Nephron (organoid): ENCODE measurements around the gene MTREX.

Experiments
- H3K27ac Mint-ChIP-seq, 3 experiments: 2 replicates each; pipeline ENCODE4 v1.8.0; 2020; ENCODE audit warnings: mixed read lengths in 3 of 3, mild to moderate bottlenecking in 2 of 3, moderate library complexity in 1 of 3
- H3K27me3 Mint-ChIP-seq: 2 replicates; pipeline ENCODE4 v1.8.0; 2021; ENCODE audit warnings: low read depth, mild to moderate bottlenecking, moderate library complexity, mixed read lengths
- H3K36me3 Mint-ChIP-seq: 2 replicates; pipeline ENCODE4 v1.8.0; 2020; ENCODE audit warnings: low read depth, mixed read lengths
- H3K4me1 Mint-ChIP-seq: 2 replicates; pipeline ENCODE4 v1.8.0; 2020; ENCODE audit warnings: mixed read lengths
- H3K4me3 Mint-ChIP-seq, 3 experiments: 2 replicates each; pipeline ENCODE4 v1.8.0; 2020; ENCODE audit warnings: mild to moderate bottlenecking in 3 of 3, mixed read lengths in 3 of 3, moderate library complexity in 2 of 3
- H3K9me3 Mint-ChIP-seq: 2 replicates; pipeline ENCODE4 v1.8.0; 2020; ENCODE audit warnings: mixed read lengths
- TF ChIP-seq, protein P1 (sequence below), 3 experiments: fragments of 200-600 bp; sonication (generic); IDR thresholded peaks; one replicate each; pipeline ENCODE4 v1.5.0; 2021; ENCODE audit warnings: antibody characterized with exemption in 3 of 3; ENCODE audit not compliant: unreplicated experiment in 3 of 3

MTREX gene

GRCh38 chr5:55421074-55421529 is 113.3 kb downstream of the MTREX start:
- H3K4me3 Mint-ChIP-seq = no peak overlapping the region
- H3K27ac Mint-ChIP-seq = peak overlapping the region; percentile 36 to 89 (median 84)
- H3K27me3 Mint-ChIP-seq = no peaks in the 10 kb centered on the region
- no peaks in the 10 kb centered on the region for H3K9me3 Mint-ChIP-seq
- peaks cover 54% of the 10 kb centered on the region for H3K4me1 Mint-ChIP-seq
- peaks cover 54% of the 10 kb centered on the region for H3K36me3 Mint-ChIP-seq
- TF ChIP-seq, protein P1, sequence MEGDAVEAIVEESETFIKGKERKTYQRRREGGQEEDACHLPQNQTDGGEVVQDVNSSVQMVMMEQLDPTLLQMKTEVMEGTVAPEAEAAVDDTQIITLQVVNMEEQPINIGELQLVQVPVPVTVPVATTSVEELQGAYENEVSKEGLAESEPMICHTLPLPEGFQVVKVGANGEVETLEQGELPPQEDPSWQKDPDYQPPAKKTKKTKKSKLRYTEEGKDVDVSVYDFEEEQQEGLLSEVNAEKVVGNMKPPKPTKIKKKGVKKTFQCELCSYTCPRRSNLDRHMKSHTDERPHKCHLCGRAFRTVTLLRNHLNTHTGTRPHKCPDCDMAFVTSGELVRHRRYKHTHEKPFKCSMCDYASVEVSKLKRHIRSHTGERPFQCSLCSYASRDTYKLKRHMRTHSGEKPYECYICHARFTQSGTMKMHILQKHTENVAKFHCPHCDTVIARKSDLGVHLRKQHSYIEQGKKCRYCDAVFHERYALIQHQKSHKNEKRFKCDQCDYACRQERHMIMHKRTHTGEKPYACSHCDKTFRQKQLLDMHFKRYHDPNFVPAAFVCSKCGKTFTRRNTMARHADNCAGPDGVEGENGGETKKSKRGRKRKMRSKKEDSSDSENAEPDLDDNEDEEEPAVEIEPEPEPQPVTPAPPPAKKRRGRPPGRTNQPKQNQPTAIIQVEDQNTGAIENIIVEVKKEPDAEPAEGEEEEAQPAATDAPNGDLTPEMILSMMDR (IDR thresholded peaks at IDR 0.05; ENCODE audit: unreplicated experiment in 3 of 3) = no peak

DNA sequence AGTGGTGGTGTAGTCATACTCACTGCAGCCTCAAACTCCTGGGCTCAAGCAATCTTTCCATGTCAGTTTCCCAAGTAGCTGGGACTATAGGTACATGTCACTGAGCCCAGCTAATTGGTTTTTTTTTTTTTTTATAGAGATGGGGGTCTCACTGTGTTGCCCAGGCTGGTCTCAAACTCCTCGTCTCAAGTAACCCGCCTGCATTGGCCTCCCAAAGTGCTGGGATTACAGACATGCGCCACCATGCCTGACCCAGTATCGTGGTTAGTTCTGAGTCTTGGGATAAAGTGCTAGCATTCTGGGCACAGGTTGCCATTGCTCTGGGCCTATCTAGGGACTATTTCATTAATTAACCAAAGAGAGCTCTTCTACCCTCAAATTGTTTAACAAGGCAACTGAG is 118.7 kb downstream of the MTREX start:
- Mint-ChIP-seq H3K36me3 (peaks cover 85% of the 10 kb centered on the region), H3K27ac (peak overlapping the region in 2 of 3 experiments; percentile 3 to 53), H3K27me3 (no peaks in the 10 kb centered on the region), H3K4me3 (no peak overlapping the region), H3K9me3 (peaks cover 13% of the 10 kb centered on the region), H3K4me1 (peaks cover 46% of the 10 kb centered on the region)
- TF ChIP-seq, protein P1 (IDR thresholded peaks at IDR 0.05; ENCODE audit: unreplicated experiment in 3 of 3) = no peak

DNA sequence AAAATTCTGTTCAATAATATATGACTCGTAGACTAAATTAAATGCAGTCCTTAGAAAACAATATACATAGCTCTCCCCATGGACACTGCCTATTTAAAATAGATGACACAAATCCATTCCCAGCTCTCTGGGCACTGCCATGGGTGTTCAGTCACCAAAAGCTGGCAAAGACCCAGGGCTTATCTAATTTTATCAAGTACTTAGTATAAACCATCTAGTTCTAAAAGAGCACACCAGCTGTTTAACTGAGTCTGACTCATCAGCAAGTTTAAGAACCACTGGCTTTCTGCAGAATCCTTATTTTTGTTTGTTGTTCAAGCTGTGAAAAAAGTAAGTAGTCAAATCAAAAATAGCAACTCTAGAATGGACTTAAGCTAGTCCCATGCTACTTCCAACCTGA is 119.4 kb downstream of the MTREX start:
- Mint-ChIP-seq H3K27ac (peak overlapping the region in 2 of 3 experiments; percentile 3 to 53), H3K27me3 (no peaks in the 10 kb centered on the region), H3K4me3 (no peak overlapping the region), H3K9me3 (peaks cover 18% of the 10 kb centered on the region), H3K36me3 (peaks cover 89% of the 10 kb centered on the region), H3K4me1 (peaks cover 43% of the 10 kb centered on the region)
- TF ChIP-seq, protein P1 (IDR thresholded peaks at IDR 0.05; ENCODE audit: unreplicated experiment in 3 of 3) = no peak

DNA sequence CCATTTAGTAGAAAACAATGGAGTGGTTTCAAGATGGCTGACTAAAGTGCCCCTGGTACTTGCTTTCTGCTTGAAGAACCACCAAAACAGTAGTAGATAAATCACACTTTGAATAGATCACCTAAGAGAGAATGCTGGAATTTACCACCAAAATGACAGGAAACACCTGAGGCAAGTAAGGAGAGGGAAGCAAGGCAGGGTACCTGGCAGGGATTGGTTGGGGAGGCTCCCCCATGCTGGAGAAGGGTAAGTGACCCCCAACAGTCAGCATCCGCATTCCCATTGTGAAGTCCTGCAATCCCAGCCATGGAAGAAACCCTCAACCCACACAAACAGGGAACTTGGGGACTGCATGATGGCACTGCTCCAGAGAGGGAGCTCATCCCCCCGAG is 121.4 kb downstream of the MTREX start:
- Mint-ChIP-seq H3K27me3 (no peaks in the 10 kb centered on the region), H3K36me3 (peaks cover 87% of the 10 kb centered on the region), H3K27ac (peak overlapping the region in 1 of 3 experiments; percentile 9), H3K4me3 (no peak overlapping the region), H3K4me1 (peaks cover 35% of the 10 kb centered on the region), H3K9me3 (peaks cover 25% of the 10 kb centered on the region)
- TF ChIP-seq, protein P1 (IDR thresholded peaks at IDR 0.05; ENCODE audit: unreplicated experiment in 3 of 3) = no peak

DNA sequence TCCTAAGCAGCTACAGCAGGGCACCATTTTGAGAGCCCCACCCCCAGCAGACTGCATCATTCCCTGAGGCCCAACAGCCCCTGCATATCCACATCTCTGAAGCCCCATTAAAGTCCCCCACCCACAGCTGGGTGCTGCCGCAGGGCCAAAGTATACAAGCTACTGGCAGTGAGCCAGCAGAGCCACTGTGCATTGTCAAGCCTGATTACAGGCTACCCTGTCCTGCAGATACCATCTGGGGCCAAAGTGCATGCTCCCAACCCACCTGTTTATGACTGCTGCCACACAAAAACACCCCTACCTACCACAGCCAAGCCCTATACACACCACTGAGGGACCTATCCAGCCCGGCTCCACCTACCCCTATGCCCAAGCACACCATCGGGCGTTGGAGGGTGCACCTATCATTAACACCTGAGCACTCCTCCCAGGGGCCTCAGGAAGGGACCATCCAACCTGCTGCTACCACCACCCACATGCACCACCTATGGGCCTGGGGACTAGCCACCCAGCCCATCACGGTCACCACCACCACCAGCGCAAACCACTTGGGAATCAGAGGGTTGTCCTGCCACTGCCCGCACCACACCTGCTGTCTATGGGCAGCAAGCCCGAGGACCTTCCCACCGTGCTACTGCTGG is 121.9 kb downstream of the MTREX start:
- peaks cover 41% of the 10 kb centered on the region for H3K4me1 Mint-ChIP-seq
- TF ChIP-seq, protein P1 (IDR thresholded peaks at IDR 0.05; ENCODE audit: unreplicated experiment in 3 of 3) = no peak
- peaks cover 87% of the 10 kb centered on the region for H3K36me3 Mint-ChIP-seq
- H3K4me3 Mint-ChIP-seq = no peak overlapping the region
- H3K27ac Mint-ChIP-seq = peak overlapping the region in 2 of 3 experiments; percentile 9 to 19
- H3K27me3 Mint-ChIP-seq = no peaks in the 10 kb centered on the region
- H3K9me3 Mint-ChIP-seq = peaks cover 30% of the 10 kb centered on the region

DNA sequence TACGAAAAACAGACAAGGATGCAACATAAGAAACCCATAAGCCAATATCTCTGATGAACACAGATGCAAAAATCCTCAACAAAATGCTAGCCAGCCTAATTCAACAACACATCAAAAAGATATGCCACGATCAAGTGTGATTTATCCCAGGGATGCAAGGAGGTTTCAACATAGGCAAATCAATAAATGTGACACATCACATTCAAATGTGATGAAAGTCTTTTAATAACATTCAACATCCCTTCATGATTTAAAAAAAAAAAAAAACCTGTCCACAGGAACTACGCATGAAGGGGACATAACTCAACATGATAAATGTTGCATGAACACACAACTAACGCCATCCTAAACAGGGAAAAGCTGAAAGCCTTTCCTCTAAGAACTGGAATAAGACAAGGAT is 124.8 kb downstream of the MTREX start:
- Mint-ChIP-seq H3K9me3 (peaks cover 38% of the 10 kb centered on the region), H3K36me3 (peaks cover 87% of the 10 kb centered on the region), H3K4me1 (peaks cover 45% of the 10 kb centered on the region), H3K27ac (no peak overlapping the region), H3K27me3 (no peaks in the 10 kb centered on the region), H3K4me3 (no peak overlapping the region)
- TF ChIP-seq, protein P1 (IDR thresholded peaks at IDR 0.05; ENCODE audit: unreplicated experiment in 3 of 3) = no peak
